Psoas muscle (tissue), 8 donors: Measurements from ENCODE around the gene KCTD3. TPM values are rescaled to one million over a fixed set of nuclear protein-coding genes. Genes with fewer than 3 reads are reported as not detected.

Experiments used
- ATAC-seq, 4 donors: fragments of 200-7000 bp; cut with Tn5 transposase; one replicate each; pipeline ENCODE4 v1.9.1; 2020; ENCODE audit warnings: moderate library complexity in 3 of 4, mild to moderate bottlenecking in 2 of 4
- DNase-seq, 2 donors: peaks; one replicate each; pipeline ENCODE4 v3.0.0-alpha.2; 2020
- H3K27ac ChIP-seq: fragments of 200-600 bp; one replicate; pipeline ENCODE4 v1.8.0; 2022
- H3K27me3 ChIP-seq, 3 donors: fragments of 200-600 bp in 1 of 3; one replicate each; pipeline versions ENCODE4 v1.6.1 to v1.8.0; 2013 to 2022; ENCODE audit warnings: low read length in 2 of 3, mild to moderate bottlenecking in 2 of 3, moderate library complexity in 1 of 3; ENCODE audit not compliant: insufficient read depth in 3 of 3
- H3K36me3 ChIP-seq, 2 donors: fragments of 200-600 bp in 1 of 2; one replicate each; pipeline versions ENCODE4 v1.6.1 to v1.8.0; 2013 to 2022; ENCODE audit warnings: low read depth in 1 of 2, mild to moderate bottlenecking in 1 of 2, moderate library complexity in 1 of 2; ENCODE audit not compliant: insufficient read depth in 1 of 2
- H3K4me1 ChIP-seq: fragments of 200-600 bp; one replicate; pipeline ENCODE4 v1.8.0; 2022
- H3K4me3 ChIP-seq: fragments of 200-600 bp; one replicate; pipeline ENCODE4 v1.8.0; 2022; ENCODE audit warnings: mild to moderate bottlenecking
- H3K9me3 ChIP-seq: fragments of 200-600 bp; one replicate; pipeline ENCODE4 v1.8.0; 2022
- CTCF ChIP-seq: fragments of 200-600 bp; IDR thresholded peaks from one replicate; pipeline ENCODE4 v1.8.0; 2022; ENCODE audit warnings: antibody characterized with exemption
- WGBS, 3 donors: extraction: QIAGEN DNeasy Blood & Tissue Kit; methylation state at CpG; one replicate each; pipeline versions ENCODE4 v1.1.6 to v1.1.7; 2013; 5-methylcytosine and 5-hydroxymethylcytosine counted together
- intact Hi-C, 2 donors: fragments of 100-400 bp; cut with DNase I; formaldehyde crosslinking; loops; one replicate each; pipeline versions ENCODE4 v1.11.0 to v1.14.2; 2022
- polyA plus RNA-seq, 3 donors: library from polyadenylated mRNA; stranded (reverse); fragments of 200-250 nt; gene quantifications; one replicate each; pipeline ENCODE4 v1.2.3, GENCODE V29; 2013
- total RNA-seq, 4 donors: library from RNA; stranded (reverse); fragmentation: NEBNext Ultra II Directional in 2 of 4; extraction: Animal tissue kit (Norgen Biotek cat#: 25700) in 2 of 4; gene quantifications; one replicate each; pipeline versions ENCODE4 v1.2.1 to v1.2.4, GENCODE V29; 2021 to 2023
- donor health status: healthy with polysubstance abuse.
- donor health status: DM: no; HTN: no; CAD: no; lungs with moderate emphysema.
- donor health status: Bipolar disorder and iron deficiency.
- donor health status: healthy.
- donor health status: DM: yes; HTN: yes; CAD: no.
- donor health status: DM: no; HTN: no; CAD: no.
- donor health status: DM: no; HTN: no; CAD: no.
- donor health status: DM: yes; HTN: yes; CAD: no.

KCTD3 gene
- total and polyA plus RNA-seq, 7 donors = 6.9 to 20.8 (median 12.8) TPM

GRCh38 chr1:215589650-215590435, 22.7 kb downstream of the KCTD3 start:
- intact Hi-C loops = no loop called here
- no peak for TF ChIP-seq CTCF
- WGBS, 3 donors = 79 to 84% (median 82%) methylated on average over 4 of the region's 4 CpGs

GRCh38 chr1:215590779-215591491, 23.8 kb downstream of the KCTD3 start:
- intact Hi-C loops = no loop called here
- no peak for DNase-seq
- 76 to 92% (median 85%) methylated on average over 4 of the region's 4 CpGs for WGBS, 3 donors

More at GRCh38 chr1:215589650-215590435, 22.7 kb downstream of the KCTD3 start:
- H3K4me1 ChIP-seq = peaks cover 6% of the 10 kb centered on the region
- H3K36me3 ChIP-seq = peaks cover 0 to 40% of the 10 kb centered on the region in 2 donors
- no peaks in the 10 kb centered on the region for H3K9me3 ChIP-seq
- no peak overlapping the region for H3K27ac ChIP-seq
- H3K4me3 ChIP-seq = no peak overlapping the region
- no peaks in the 10 kb centered on the region for H3K27me3 ChIP-seq
- ATAC-seq (no peak), DNase-seq (no peak)

GRCh38 chr1:215594640-215595039, 27.5 kb downstream of the KCTD3 start:
- Histone ChIP-seq H3K4me1 (peaks cover 7% of the 10 kb centered on the region), H3K4me3 (no peak overlapping the region), H3K27ac (no peak overlapping the region), H3K27me3 (no peaks in the 10 kb centered on the region), H3K9me3 (no peaks in the 10 kb centered on the region), H3K36me3 (peaks cover 2 to 36% of the 10 kb centered on the region in 2 donors)
- no peak for TF ChIP-seq CTCF
- ATAC-seq (no peak), DNase-seq (no peak)
- intact Hi-C loops = no loop called here
- WGBS, 3 donors = 61 to 75% (median 66%) methylated on average over 3 of the region's 3 CpGs

More at GRCh38 chr1:215590779-215591491, 23.8 kb downstream of the KCTD3 start:
- no peak for TF ChIP-seq CTCF
- Histone ChIP-seq H3K9me3 (no peaks in the 10 kb centered on the region), H3K27ac (no peak overlapping the region), H3K27me3 (no peaks in the 10 kb centered on the region), H3K4me1 (peaks cover 7% of the 10 kb centered on the region), H3K4me3 (no peak overlapping the region), H3K36me3 (peaks cover 0 to 43% of the 10 kb centered on the region in 2 donors)
- no peak for ATAC-seq

DNA sequence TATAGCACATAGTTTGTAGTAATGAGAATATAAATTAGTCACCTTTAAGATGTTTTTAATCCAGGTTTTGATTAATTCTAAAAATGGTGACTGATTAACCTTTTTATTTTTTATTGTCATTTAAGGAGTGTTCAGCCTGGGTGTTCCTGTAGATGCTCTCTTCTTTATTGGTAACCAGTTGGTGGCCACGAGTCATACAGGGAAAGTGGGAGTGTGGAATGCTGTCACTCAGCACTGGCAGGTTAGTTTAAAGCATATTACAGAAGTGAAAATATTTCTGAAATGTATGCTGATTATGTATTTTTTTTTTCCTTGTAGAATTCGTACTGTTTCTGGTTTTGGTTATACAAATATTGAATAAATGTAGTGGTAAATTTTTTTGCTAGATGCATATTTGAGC, 28.1 kb downstream of the KCTD3 start:
- H3K27ac ChIP-seq = no peak overlapping the region
- H3K9me3 ChIP-seq = no peaks in the 10 kb centered on the region
- intact Hi-C loops = no loop called here
- no peak overlapping the region for H3K4me3 ChIP-seq
- no peak for TF ChIP-seq CTCF
- H3K4me1 ChIP-seq = peaks cover 7% of the 10 kb centered on the region
- H3K36me3 ChIP-seq = peaks cover 5 to 36% of the 10 kb centered on the region in 2 donors
- ATAC-seq (no peak), DNase-seq (no peak)
- no peaks in the 10 kb centered on the region for H3K27me3 ChIP-seq
- WGBS, 3 donors = 90 to 93% (median 92%) methylated on average over 2 of the region's 2 CpGs
